MM.1S (cell line): ENCODE data around the gene FXYD3.

ENCODE experiments used
- EZH2 ChIP-seq: fragments of 300-600 bp; sonication (generic); optimal IDR thresholded peaks from 2 replicates; pipeline ENCODE3; 2017; ENCODE audit warnings: low read depth, mild to moderate bottlenecking, antibody characterized with exemption, low read length, mixed read lengths
- EZH2phosphoT487 ChIP-seq: fragments of 300-600 bp; sonication (generic); IDR thresholded peaks from 2 replicates; pipeline ENCODE4 v1.6.1; 2018; ENCODE audit warnings: antibody characterized with exemption, low read length
- TF ChIP-seq, protein P1 (sequence below): fragments of 300-600 bp; sonication (generic); IDR thresholded peaks from 2 replicates; pipeline ENCODE4 v1.5.1; 2016; ENCODE audit warnings: antibody characterized with exemption, low read length, mixed read lengths

GRCh38 chr19:35099897-35100275 lies 15.7 kb upstream of the FXYD3 start:
- TF ChIP-seq, protein P1, sequence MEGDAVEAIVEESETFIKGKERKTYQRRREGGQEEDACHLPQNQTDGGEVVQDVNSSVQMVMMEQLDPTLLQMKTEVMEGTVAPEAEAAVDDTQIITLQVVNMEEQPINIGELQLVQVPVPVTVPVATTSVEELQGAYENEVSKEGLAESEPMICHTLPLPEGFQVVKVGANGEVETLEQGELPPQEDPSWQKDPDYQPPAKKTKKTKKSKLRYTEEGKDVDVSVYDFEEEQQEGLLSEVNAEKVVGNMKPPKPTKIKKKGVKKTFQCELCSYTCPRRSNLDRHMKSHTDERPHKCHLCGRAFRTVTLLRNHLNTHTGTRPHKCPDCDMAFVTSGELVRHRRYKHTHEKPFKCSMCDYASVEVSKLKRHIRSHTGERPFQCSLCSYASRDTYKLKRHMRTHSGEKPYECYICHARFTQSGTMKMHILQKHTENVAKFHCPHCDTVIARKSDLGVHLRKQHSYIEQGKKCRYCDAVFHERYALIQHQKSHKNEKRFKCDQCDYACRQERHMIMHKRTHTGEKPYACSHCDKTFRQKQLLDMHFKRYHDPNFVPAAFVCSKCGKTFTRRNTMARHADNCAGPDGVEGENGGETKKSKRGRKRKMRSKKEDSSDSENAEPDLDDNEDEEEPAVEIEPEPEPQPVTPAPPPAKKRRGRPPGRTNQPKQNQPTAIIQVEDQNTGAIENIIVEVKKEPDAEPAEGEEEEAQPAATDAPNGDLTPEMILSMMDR: no peak
- TF ChIP-seq EZH2phosphoT487 (no peak), EZH2 (no peak)
